WTC11 (cell line): Measurements from ENCODE around the gene ZFYVE26. TPM values are rescaled to one million over a fixed set of nuclear protein-coding genes. Genes with fewer than 3 reads are reported as not detected.
A peak's percentile ranks its signal among the peaks of the same experiment; 100 is the strongest.

Source experiments
- ATAC-seq: fragments of 200-7000 bp; cut with Tn5 transposase; 2 replicates; pipeline ENCODE4 v1.10.0; 2021; ENCODE audit warnings: mild to moderate bottlenecking, moderate library complexity
- CTCF ChIA-PET: fragments of 300-600 bp; sonication (Branson Sonifier 250); formaldehyde crosslinking; loops from one replicate; lab custom pipeline; 2021; ENCODE audit warnings: antibody characterized with exemption; lab: Charles Lee
- POLR2A ChIA-PET: fragments of 350-600 bp; sonication (Branson Sonifier 250); formaldehyde crosslinking; loops from one replicate; lab custom pipeline; 2021; ENCODE audit warnings: antibody characterized with exemption; lab: Charles Lee
- DNase-seq: peaks from one replicate; pipeline ENCODE4 v3.0.0; 2021; ENCODE audit warnings: low spot score
- H3K27ac Mint-ChIP-seq: 2 replicates; pipeline ENCODE4 v1.8.0; 2021; ENCODE audit warnings: mixed read lengths
- H3K27me3 Mint-ChIP-seq: 2 replicates; pipeline ENCODE4 v1.8.0; 2021; ENCODE audit warnings: low read depth, mild to moderate bottlenecking, moderate library complexity, mixed read lengths
- H3K36me3 Mint-ChIP-seq: 2 replicates; pipeline ENCODE4 v1.8.0; 2021; ENCODE audit warnings: mixed read lengths
- H3K4me1 Mint-ChIP-seq: 2 replicates; pipeline ENCODE4 v1.8.0; 2022; ENCODE audit warnings: mixed read lengths
- H3K4me3 Mint-ChIP-seq: 2 replicates; pipeline ENCODE4 v1.8.0; 2021; ENCODE audit warnings: mild to moderate bottlenecking, moderate library complexity, mixed read lengths
- H3K9me3 Mint-ChIP-seq: 2 replicates; pipeline ENCODE4 v1.8.0; 2021; ENCODE audit warnings: mixed read lengths
- CBFB ChIP-seq: sonication (generic); formaldehyde crosslinking; IDR thresholded peaks from 2 replicates; pipeline ENCODE4 v1.8.1; 2022; ENCODE audit warnings: mild to moderate bottlenecking, low read depth, missing genetic modification reagents
- CREB1 ChIP-seq: sonication (generic); formaldehyde crosslinking; IDR thresholded peaks from 2 replicates; pipeline ENCODE4 v1.8.0; 2023; ENCODE audit warnings: mild to moderate bottlenecking, missing genetic modification reagents
- FOXP1 ChIP-seq: sonication (generic); formaldehyde crosslinking; IDR thresholded peaks from 2 replicates; pipeline ENCODE4 v1.8.0; 2022; ENCODE audit warnings: missing genetic modification reagents, mild to moderate bottlenecking, moderate library complexity, borderline replicate concordance
- IRF2 ChIP-seq: sonication (generic); formaldehyde crosslinking; IDR thresholded peaks from 2 replicates; pipeline ENCODE4 v1.8.0; 2022; ENCODE audit warnings: low read depth, missing genetic modification reagents, borderline replicate concordance
- MYBL2 ChIP-seq: sonication (generic); formaldehyde crosslinking; IDR thresholded peaks from 2 replicates; pipeline ENCODE4 v1.8.1; 2023; ENCODE audit warnings: mild to moderate bottlenecking, moderate library complexity, missing genetic modification reagents
- NFYB ChIP-seq: sonication (generic); formaldehyde crosslinking; conservative IDR thresholded peaks from 2 replicates; pipeline ENCODE4 v1.8.0; 2022; ENCODE audit warnings: low read depth, missing genetic modification reagents
- RORB ChIP-seq: fragments of 250-450 bp; sonication (Bioruptor Pico); IDR thresholded peaks from 2 replicates; pipeline ENCODE4 v1.9.0; 2021; ENCODE audit warnings: mild to moderate bottlenecking
- SMAD4 ChIP-seq: sonication (generic); formaldehyde crosslinking; IDR thresholded peaks from 2 replicates; pipeline ENCODE4 v1.8.0; 2022; ENCODE audit warnings: mild to moderate bottlenecking, missing genetic modification reagents
- TEAD1 ChIP-seq: sonication (generic); formaldehyde crosslinking; IDR thresholded peaks from 2 replicates; pipeline ENCODE4 v1.8.0; 2022; ENCODE audit warnings: mild to moderate bottlenecking, missing genetic modification reagents
- TP53 ChIP-seq: sonication (generic); formaldehyde crosslinking; IDR thresholded peaks from 2 replicates; pipeline ENCODE4 v1.8.1; 2023; ENCODE audit warnings: mild to moderate bottlenecking, missing genetic modification reagents
- total RNA-seq: library from RNA; stranded (reverse); gene quantifications from 3 replicates; pipeline ENCODE4 v1.2.3, GENCODE V29; 2021
- TF ChIP-seq, protein P1 (sequence below): sonication (generic); formaldehyde crosslinking; IDR thresholded peaks from 2 replicates; pipeline ENCODE4 v1.8.0; 2022; ENCODE audit warnings: missing genetic modification reagents
- TF ChIP-seq, protein P2 (sequence below): sonication (generic); formaldehyde crosslinking; IDR thresholded peaks from 2 replicates; pipeline ENCODE4 v1.8.0; 2023; ENCODE audit warnings: missing genetic modification reagents, mild to moderate bottlenecking, borderline replicate concordance
- TF ChIP-seq, protein P3 (sequence below): sonication (generic); formaldehyde crosslinking; IDR thresholded peaks from 2 replicates; pipeline ENCODE4 v1.8.1; 2023; ENCODE audit warnings: mild to moderate bottlenecking, missing genetic modification reagents, moderate library complexity
- TF ChIP-seq, protein P4 (sequence below): fragments of 250-450 bp; sonication (Bioruptor Pico); IDR thresholded peaks from 2 replicates; pipeline ENCODE4 v1.8.0; 2021; ENCODE audit warnings: mild to moderate bottlenecking
- TF ChIP-seq, protein P5 (sequence below): sonication (generic); formaldehyde crosslinking; IDR thresholded peaks from 2 replicates; pipeline ENCODE4 v1.8.1; 2022; ENCODE audit warnings: mild to moderate bottlenecking, moderate library complexity, missing genetic modification reagents
- TF ChIP-seq, protein P6 (sequence below): sonication (generic); formaldehyde crosslinking; IDR thresholded peaks from 2 replicates; pipeline ENCODE4 v1.8.0; 2022; ENCODE audit warnings: mild to moderate bottlenecking, missing genetic modification reagents

ZFYVE26 gene
- total RNA-seq, 1 experiment from 2014 or later, result 25.8 TPM

DNA sequence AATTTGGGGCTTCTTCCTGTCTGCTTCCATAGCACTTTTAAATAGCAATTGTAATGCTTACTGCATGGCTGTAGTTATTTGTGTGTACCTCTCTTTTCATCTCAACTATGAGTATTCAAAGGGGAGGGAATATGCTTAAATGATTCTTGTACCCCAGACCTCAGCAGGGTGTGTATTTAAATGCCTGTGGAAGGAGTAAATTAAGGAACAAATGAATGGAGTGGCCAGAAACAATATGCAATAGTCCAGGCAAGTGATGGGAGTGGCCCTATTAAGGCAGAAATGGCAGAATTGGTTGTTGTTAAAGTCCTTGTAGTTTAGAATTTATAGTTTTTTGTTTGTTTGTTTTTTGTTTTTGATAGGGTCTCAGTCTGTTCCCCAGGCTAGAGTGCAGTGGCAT, 4.7 kb upstream of the ZFYVE26 start (continued):
- TF ChIP-seq, protein P1, sequence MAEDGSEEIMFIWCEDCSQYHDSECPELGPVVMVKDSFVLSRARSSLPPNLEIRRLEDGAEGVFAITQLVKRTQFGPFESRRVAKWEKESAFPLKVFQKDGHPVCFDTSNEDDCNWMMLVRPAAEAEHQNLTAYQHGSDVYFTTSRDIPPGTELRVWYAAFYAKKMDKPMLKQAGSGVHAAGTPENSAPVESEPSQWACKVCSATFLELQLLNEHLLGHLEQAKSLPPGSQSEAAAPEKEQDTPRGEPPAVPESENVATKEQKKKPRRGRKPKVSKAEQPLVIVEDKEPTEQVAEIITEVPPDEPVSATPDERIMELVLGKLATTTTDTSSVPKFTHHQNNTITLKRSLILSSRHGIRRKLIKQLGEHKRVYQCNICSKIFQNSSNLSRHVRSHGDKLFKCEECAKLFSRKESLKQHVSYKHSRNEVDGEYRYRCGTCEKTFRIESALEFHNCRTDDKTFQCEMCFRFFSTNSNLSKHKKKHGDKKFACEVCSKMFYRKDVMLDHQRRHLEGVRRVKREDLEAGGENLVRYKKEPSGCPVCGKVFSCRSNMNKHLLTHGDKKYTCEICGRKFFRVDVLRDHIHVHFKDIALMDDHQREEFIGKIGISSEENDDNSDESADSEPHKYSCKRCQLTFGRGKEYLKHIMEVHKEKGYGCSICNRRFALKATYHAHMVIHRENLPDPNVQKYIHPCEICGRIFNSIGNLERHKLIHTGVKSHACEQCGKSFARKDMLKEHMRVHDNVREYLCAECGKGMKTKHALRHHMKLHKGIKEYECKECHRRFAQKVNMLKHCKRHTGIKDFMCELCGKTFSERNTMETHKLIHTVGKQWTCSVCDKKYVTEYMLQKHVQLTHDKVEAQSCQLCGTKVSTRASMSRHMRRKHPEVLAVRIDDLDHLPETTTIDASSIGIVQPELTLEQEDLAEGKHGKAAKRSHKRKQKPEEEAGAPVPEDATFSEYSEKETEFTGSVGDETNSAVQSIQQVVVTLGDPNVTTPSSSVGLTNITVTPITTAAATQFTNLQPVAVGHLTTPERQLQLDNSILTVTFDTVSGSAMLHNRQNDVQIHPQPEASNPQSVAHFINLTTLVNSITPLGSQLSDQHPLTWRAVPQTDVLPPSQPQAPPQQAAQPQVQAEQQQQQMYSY (CRISPR knock-in tag), result no peak

DNA sequence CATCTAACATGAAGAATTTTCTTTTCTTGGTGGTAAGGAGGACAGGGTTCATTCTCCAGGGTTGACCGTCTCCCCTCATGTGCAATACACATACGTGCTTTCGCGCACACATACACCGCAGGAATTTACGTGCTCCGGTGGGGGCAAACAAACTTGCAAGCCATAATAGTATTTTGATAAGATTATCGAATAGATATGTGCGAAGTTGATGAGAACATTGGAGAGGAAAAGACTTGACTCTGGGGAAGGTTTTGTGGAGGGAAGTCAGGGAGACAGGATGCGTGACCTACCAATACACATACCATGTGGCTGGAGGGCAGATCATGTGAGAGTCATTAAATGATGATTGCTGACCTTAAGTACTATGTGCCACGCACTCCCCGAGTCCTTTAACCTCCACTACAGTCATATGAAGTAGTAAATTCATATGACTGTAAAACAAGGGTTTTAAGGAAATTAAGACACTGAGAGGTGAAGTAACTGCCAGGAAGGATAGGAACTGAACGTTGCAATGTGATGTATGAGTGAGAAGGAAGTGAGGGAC, 4.1 kb upstream of the ZFYVE26 start:
- ATAC-seq, result no peak
- peak overlapping the region; percentile 95 for H3K4me3 Mint-ChIP-seq
- H3K9me3 Mint-ChIP-seq, result no peaks in the 10 kb centered on the region
- peak overlapping the region; percentile 84 for H3K27ac Mint-ChIP-seq
- DNase-seq, result no peak
- peaks cover 25% of the 10 kb centered on the region for H3K4me1 Mint-ChIP-seq
- POLR2A ChIA-PET, result no interaction called here
- no peaks in the 10 kb centered on the region for H3K36me3 Mint-ChIP-seq
- TF ChIP-seq SMAD4, result no peak
- no peak for TF ChIP-seq MYBL2 (CRISPR knock-in tag)
- TF ChIP-seq, protein P2, sequence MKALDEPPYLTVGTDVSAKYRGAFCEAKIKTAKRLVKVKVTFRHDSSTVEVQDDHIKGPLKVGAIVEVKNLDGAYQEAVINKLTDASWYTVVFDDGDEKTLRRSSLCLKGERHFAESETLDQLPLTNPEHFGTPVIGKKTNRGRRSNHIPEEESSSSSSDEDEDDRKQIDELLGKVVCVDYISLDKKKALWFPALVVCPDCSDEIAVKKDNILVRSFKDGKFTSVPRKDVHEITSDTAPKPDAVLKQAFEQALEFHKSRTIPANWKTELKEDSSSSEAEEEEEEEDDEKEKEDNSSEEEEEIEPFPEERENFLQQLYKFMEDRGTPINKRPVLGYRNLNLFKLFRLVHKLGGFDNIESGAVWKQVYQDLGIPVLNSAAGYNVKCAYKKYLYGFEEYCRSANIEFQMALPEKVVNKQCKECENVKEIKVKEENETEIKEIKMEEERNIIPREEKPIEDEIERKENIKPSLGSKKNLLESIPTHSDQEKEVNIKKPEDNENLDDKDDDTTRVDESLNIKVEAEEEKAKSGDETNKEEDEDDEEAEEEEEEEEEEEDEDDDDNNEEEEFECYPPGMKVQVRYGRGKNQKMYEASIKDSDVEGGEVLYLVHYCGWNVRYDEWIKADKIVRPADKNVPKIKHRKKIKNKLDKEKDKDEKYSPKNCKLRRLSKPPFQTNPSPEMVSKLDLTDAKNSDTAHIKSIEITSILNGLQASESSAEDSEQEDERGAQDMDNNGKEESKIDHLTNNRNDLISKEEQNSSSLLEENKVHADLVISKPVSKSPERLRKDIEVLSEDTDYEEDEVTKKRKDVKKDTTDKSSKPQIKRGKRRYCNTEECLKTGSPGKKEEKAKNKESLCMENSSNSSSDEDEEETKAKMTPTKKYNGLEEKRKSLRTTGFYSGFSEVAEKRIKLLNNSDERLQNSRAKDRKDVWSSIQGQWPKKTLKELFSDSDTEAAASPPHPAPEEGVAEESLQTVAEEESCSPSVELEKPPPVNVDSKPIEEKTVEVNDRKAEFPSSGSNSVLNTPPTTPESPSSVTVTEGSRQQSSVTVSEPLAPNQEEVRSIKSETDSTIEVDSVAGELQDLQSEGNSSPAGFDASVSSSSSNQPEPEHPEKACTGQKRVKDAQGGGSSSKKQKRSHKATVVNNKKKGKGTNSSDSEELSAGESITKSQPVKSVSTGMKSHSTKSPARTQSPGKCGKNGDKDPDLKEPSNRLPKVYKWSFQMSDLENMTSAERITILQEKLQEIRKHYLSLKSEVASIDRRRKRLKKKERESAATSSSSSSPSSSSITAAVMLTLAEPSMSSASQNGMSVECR, result no peak
- TF ChIP-seq FOXP1, result no peak
- TF ChIP-seq, protein P3, sequence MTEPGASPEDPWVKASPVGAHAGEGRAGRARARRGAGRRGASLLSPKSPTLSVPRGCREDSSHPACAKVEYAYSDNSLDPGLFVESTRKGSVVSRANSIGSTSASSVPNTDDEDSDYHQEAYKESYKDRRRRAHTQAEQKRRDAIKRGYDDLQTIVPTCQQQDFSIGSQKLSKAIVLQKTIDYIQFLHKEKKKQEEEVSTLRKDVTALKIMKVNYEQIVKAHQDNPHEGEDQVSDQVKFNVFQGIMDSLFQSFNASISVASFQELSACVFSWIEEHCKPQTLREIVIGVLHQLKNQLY, result no peak
- TF ChIP-seq, protein P4, sequence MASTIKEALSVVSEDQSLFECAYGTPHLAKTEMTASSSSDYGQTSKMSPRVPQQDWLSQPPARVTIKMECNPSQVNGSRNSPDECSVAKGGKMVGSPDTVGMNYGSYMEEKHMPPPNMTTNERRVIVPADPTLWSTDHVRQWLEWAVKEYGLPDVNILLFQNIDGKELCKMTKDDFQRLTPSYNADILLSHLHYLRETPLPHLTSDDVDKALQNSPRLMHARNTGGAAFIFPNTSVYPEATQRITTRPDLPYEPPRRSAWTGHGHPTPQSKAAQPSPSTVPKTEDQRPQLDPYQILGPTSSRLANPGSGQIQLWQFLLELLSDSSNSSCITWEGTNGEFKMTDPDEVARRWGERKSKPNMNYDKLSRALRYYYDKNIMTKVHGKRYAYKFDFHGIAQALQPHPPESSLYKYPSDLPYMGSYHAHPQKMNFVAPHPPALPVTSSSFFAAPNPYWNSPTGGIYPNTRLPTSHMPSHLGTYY (CRISPR knock-in tag), result no peak
- TF ChIP-seq CBFB (CRISPR knock-in tag), result no peak
- no peak for TF ChIP-seq TP53 (CRISPR knock-in tag)
- TF ChIP-seq IRF2 (CRISPR knock-in tag), result no peak
- TF ChIP-seq, all 79 proteins: peak for 0
- CTCF ChIA-PET, result no interaction called here
- no peaks in the 10 kb centered on the region for H3K27me3 Mint-ChIP-seq

DNA sequence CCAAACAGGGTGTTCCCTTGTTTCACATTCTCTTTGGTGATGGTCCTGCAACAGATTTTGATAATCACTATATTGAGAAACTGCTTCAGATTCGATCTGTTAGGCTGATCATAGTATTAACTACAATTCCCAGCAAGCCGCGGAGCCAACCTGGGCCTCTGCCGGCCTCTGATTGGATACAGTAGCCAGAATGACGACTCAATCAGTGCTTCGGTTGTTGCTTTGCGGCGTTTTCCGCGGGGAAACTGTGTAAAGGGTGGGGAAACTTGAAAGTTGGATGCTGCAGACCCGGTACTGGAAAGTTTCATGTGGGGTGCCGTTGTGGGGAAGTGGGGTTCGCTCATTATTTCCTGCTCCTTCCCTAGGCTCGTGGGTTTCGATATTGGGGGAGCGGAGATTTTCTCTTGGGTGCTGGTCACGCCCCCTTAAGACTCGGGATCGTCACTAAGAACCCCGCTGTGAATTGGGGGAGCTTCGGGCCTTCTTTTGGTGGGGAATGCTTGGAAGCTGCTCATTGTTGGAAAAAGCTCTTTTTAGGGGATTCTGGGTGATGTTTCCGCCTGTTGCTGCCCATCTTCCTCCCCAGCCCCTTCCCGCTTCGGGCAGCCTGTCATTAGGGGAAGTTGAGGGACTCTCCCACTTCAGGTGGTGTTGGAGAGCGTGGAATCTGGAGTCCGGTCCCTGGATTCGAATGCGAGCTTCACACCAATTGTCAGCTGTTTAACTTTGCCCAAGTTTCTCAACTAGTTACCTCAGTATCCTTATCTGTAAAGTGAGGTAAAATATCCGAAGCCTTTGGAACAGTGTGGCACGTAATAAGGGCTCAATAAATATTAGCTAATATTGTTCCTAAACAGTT, 3.4 kb upstream of the ZFYVE26 start, which contains the start of gene RAD51B:
RAD51B (plus strand) TSS at position 217 of the 859 bp plus-strand sequence.
- ChIA-PET CTCF (no interaction called here), POLR2A (interaction anchor here (0.7 kb wide), 1 partner anchor 24 kb away, joined by 3 read pairs; no protein-coding TSS in a partner anchor)
- no peaks in the 10 kb centered on the region for H3K36me3 Mint-ChIP-seq
- H3K4me3 Mint-ChIP-seq, result peak within 1 kb of the TSS; percentile 95
- H3K27me3 Mint-ChIP-seq, result no peaks in the 10 kb centered on the region
- H3K4me1 Mint-ChIP-seq, result peaks cover 32% of the 10 kb centered on the region
- no peaks in the 10 kb centered on the region for H3K9me3 Mint-ChIP-seq
- peak within 1 kb of the TSS; percentile 94 for H3K27ac Mint-ChIP-seq
- ATAC-seq (peak; percentile 56), DNase-seq (peak; percentile 82)
- TF ChIP-seq NFYB (peak; percentile 93), RORB (CRISPR knock-in tag) (no peak), CREB1 (CRISPR knock-in tag) (no peak), TEAD1 (CRISPR knock-in tag) (no peak)
- TF ChIP-seq, protein P5, sequence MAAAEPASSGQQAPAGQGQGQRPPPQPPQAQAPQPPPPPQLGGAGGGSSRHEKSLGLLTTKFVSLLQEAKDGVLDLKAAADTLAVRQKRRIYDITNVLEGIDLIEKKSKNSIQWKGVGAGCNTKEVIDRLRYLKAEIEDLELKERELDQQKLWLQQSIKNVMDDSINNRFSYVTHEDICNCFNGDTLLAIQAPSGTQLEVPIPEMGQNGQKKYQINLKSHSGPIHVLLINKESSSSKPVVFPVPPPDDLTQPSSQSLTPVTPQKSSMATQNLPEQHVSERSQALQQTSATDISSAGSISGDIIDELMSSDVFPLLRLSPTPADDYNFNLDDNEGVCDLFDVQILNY (CRISPR knock-in tag), result 0 out of 2 replicates have a peak, but pooled peaks have one; percentile 11
- TF ChIP-seq, protein P1 (CRISPR knock-in tag), result peak; percentile 41; the same call in 1 of the 2 replicates
- TF ChIP-seq, protein P6, sequence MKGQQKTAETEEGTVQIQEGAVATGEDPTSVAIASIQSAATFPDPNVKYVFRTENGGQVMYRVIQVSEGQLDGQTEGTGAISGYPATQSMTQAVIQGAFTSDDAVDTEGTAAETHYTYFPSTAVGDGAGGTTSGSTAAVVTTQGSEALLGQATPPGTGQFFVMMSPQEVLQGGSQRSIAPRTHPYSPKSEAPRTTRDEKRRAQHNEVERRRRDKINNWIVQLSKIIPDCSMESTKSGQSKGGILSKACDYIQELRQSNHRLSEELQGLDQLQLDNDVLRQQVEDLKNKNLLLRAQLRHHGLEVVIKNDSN (CRISPR knock-in tag), result no peak
